A172 (cell line): Measurements from ENCODE around the gene TPSAB1. TPM values are rescaled to one million over a fixed set of nuclear protein-coding genes. Genes with fewer than 3 reads are reported as not detected.

Source experiments
- DNase-seq: peaks from one replicate; pipeline ENCODE4 v3.0.0-alpha.2; 2015; ENCODE audit warnings: low spot score
- total RNA-seq: library from RNA; depleted of rRNA; stranded (reverse); fragments of >200 nt; shearing (Covaris generic); gene quantifications from 2 replicates; pipeline ENCODE4 v1.2.3, GENCODE V29; 2014

TPSAB1 gene
- total RNA-seq, 1 experiment from 2014 or later: 2.1 TPM

- DNase-seq: no peak
These were observed 30.0 kb upstream of the TPSAB1 start for GRCh38 chr16:1210461-1210860.

DNA sequence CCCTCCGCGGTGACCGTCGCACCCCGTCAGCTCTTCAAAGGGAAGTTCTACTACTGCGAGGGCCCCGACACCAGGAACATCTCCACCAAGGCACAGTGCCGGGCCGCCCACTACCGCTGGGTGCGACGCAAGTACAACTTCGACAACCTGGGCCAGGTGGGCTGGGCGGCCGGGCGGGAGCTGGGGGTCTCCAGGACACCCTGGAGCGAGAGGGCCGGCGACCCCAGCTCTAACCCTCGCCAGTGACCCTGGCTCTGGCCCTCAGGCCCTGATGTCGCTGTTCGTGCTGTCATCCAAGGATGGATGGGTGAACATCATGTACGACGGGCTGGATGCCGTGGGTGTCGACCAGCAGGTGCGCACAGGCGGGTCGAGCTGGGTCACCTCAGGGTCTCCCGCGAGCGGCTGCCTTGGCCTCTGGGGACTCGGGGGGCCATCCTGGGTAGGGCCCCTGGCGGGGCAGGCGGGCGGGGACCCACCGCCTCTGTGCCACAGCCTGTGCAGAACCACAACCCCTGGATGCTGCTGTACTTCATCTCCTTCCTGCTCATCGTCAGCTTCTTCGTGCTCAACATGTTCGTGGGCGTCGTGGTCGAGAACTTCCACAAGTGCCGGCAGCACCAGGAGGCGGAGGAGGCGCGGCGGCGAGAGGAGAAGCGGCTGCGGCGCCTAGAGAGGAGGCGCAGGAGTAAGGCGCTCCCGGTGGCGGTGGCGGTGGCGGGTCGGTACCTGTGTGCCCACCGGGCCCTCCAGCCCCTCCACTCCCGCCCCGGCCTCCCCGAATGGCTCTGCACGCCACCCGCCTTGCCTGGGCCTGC lies 28.8 kb upstream of the TPSAB1 start:
- no peak for DNase-seq

DNA sequence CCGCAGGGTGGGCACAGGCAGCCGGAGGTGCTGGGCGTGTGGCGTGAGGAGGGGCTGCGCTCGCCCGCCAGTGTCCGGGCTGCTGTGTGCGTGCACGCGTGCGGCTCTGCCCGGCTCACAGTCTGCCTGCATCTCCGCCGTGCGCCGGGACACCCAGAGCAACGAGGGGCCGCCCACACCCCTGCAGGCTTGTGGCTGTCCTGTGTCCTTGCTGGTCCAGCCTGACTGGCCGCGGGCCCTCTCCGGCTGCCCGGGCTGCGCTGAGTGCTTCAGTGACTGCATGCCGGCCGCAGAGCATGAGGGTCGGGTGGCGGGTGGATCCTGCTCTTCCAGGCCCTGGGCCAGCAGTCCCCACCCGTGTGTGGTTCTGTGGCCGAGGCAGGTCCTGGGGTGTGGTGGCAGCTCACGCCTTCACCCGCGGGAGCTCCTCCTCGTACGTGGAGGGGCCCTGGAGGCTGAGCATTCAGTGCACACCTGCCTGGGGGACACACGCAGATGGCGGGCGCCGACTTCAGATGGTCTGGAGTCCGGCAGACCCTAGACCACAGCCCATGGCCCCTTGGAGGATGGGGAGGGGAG lies 27.8 kb upstream of the TPSAB1 start:
- no peak for DNase-seq

- no peak for DNase-seq
These were observed 27.3 kb upstream of the TPSAB1 start for GRCh38 chr16:1213231-1213630.

- DNase-seq: no peak
These were observed 26.6 kb upstream of the TPSAB1 start for GRCh38 chr16:1213796-1214372.

DNA sequence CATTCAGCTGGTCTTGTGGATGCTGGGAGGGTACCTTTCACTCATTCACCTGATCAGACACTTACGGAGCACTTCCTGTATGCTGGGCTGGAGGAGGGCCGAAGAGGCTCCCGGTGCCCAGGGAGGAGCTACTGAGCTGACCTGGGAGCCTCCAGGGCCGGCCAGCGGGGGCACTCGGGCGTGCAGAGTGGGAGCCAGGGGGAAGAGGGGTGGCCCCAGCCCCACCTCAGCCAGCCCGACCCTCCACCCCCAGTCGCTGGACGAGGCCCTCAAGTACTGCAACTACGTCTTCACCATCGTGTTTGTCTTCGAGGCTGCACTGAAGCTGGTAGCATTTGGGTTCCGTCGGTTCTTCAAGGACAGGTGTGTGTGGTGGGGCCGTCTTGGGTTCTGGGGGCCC lies 25.8 kb upstream of the TPSAB1 start:
- no peak for DNase-seq

DNA sequence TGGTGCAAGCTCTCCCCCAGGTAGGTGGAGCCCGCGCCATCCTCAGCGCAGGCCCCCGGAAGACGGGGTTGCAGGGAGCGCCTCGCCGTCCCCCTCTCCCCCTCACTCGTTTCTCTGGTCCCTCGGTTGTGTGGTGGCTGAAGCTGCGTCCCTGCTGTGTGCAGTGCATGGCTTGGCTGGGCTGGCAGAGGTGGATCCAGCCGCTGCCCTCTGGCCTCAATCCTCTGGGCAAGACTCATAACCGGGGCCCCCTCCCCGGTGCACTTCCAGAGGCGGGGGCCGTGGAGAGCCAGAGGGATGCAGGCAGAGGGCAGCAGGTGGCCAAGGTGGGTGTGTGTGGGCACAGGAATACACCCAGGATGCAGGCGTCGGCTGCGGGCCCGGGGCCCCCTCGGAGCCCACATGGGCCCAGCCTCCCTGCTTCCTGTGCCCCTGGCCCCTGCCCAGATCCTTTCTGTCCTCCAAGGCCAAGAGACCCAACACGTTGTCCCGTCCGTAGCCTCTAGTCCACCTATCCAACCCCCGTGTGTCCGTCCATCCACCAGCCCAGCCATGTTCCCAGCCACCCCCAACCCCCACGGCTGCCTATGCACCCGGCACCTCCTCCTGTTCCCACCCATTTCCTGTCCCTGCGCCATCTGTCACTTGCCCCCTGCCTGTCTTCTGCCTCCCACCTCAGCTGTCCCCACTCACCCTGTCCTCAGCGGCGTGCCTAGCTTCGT lies 24.8 kb upstream of the TPSAB1 start:
- DNase-seq: no peak

DNA sequence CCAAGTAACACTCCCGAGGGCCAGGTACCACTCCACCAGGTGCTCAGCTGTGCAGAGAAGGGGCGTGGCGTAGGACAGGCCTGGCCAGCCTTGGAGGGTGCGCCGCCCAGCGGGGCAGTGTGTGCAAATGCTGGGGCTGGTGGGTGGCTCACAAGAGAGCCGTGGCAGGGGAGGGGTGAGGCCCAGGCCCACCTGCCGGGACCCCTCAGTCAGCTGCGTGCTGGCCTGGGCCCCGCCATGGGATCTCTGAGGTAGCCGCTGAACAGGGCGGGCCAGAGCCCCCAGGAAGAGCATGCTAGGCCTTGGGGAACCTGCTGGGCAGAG lies 24.2 kb upstream of the TPSAB1 start:
- DNase-seq: no peak

GRCh38 chr16:1216681-1217400 lies 23.7 kb upstream of the TPSAB1 start:
- no peak for DNase-seq

DNA sequence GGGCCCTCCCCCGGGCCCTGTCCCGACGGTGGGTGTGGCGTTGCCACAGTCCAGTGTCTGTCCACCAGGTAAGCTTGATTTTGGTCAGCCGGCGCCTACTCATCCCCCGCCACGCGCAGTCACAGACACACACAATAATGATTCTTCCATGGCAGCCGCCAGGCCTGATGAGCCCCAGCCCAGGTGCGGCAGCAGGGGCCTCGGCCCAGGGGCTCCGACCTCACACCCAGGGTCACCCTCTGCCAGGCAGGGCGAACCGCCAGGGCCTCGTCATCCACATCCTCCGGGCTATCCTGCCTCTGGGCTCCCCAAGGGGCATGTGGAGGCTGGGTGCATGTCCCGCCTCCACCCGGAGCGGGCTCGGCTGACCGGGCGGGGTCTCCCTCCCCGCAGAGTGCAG lies 23.0 kb upstream of the TPSAB1 start:
- no peak for DNase-seq

DNA sequence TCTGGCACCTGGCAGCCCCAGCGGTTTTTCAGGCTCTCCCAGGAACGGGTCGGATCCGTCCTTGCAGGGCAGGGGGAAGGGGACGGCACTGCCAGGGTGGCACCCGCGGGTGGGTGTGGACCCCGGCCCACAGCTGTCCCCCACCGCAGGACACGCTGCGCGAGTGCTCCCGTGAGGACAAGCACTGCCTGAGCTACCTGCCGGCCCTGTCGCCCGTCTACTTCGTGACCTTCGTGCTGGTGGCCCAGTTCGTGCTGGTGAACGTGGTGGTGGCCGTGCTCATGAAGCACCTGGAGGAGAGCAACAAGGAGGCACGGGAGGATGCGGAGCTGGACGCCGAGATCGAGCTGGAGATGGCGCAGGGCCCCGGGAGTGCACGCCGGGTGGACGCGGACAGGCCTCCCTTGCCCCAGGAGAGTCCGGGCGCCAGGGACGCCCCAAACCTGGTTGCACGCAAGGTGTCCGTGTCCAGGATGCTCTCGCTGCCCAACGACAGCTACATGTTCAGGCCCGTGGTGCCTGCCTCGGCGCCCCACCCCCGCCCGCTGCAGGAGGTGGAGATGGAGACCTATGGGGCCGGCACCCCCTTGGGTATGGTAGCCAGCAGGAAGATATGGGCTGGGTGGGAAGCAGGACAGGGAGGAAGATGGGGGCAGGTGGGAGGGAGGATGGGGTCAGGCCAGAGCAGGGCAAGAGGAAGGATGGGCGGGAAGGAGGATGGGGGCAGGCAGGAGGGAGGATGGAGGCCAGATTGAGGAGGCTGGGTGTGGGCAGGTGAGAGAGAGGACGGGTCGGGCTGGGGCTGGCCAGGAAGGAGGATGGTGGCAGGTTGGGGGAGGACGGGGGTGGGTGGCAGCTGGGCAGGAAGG lies 22.2 kb upstream of the TPSAB1 start:
- DNase-seq: no peak

DNA sequence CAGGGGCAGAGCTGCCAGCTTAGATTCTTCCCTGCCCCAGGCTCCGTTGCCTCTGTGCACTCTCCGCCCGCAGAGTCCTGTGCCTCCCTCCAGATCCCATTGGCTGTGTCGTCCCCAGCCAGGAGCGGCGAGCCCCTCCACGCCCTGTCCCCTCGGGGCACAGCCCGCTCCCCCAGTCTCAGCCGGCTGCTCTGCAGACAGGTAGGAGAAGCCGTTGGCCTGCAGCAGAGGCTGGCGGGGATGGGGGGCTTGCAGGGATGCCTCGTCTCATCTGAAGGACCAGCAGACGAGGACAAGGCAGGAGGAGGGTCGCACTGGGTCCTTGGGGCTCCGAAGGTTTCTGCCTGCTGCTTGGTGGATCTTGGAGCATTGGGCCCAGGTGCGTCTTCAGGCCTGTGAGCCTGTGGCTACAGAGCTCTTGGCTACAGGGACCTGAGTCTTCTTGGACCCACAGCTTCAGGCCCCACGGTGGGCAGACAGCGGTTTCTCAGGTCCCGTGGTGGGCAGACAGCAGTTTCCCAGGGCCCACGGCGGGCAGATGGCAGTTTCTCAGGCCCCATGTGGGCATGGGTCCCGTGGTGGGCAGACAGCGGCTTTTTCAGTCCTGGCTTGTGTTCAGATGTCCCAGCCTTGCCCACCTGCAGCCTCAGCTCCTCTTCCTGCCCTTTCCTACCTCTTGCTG lies 21.4 kb upstream of the TPSAB1 start:
- DNase-seq: no peak

DNA sequence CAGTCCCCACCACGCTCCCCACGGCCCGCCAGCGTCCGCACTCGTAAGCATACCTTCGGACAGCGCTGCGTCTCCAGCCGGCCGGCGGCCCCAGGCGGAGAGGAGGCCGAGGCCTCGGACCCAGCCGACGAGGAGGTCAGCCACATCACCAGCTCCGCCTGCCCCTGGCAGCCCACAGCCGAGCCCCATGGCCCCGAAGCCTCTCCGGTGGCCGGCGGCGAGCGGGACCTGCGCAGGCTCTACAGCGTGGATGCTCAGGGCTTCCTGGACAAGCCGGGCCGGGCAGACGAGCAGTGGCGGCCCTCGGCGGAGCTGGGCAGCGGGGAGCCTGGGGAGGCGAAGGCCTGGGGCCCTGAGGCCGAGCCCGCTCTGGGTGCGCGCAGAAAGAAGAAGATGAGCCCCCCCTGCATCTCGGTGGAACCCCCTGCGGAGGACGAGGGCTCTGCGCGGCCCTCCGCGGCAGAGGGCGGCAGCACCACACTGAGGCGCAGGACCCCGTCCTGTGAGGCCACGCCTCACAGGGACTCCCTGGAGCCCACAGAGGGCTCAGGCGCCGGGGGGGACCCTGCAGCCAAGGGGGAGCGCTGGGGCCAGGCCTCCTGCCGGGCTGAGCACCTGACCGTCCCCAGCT lies 20.3 kb upstream of the TPSAB1 start:
- no peak for DNase-seq

DNA sequence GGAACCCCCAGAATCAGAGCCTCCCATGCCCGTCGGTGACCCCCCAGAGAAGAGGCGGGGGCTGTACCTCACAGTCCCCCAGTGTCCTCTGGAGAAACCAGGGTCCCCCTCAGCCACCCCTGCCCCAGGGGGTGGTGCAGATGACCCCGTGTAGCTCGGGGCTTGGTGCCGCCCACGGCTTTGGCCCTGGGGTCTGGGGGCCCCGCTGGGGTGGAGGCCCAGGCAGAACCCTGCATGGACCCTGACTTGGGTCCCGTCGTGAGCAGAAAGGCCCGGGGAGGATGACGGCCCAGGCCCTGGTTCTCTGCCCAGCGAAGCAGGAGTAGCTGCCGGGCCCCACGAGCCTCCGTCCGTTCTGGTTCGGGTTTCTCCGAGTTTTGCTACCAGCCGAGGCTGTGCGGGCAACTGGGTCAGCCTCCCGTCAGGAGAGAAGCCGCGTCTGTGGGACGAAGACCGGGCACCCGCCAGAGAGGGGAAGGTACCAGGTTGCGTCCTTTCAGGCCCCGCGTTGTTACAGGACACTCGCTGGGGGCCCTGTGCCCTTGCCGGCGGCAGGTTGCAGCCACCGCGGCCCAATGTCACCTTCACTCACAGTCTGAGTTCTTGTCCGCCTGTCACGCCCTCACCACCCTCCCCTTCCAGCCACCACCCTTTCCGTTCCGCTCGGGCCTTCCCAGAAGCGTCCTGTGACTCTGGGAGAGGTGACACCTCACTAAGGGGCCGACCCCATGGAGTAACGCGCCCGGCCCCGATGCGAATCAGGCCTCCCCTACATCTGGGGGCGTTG lies 19.5 kb upstream of the TPSAB1 start:
- no peak for DNase-seq

- no peak for DNase-seq
These were observed 18.6 kb upstream of the TPSAB1 start for GRCh38 chr16:1221628-1222552.

DNA sequence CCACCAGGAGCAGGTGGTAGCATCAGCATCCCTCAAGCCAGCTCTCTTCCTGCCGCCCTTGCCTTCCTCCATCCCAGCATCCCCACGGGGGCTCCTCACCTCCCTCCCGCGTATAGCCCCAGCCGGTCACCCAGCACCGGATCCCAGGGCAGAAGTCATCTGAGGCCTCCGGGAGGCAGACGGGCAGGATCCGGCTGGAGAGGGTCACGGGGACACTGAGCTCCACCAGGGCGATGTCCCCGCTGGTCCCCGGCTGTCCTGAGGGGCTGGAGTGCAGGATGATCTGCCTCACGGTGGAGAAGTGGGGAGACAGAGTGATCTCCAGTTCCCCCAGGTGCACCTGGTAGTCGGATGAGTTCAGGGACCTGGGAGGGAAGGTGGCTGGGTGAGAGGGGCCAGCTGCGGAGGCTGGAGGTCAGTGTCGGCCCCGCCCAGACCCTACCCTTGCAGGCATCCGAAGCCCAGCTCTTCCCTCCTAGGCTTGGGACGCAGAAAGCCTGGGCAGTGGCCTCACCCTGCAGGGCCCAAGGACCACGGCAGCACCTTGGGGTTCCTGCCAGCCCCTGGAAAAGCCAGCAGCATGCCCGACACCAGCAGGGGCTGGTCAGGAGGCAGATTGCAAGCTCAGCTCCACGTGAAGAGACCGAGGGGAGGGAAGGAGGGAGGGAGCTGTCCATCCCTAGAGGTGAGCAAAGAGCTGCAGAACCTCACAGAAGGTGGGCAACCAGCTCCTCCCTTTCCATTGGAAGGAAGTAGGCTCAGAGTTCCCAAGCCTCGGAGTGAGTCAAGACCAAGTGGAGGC lies 17.8 kb upstream of the TPSAB1 start:
- DNase-seq: no peak
